CMK (cell line): ENCODE data around the gene RNF20.
"Not testable (repeated sequence)": the region's sequence is repeated elsewhere in the genome, so short reads cannot be mapped to it uniquely, and the experiment has no call there.

Source experiments
- DNase-seq: peaks from one replicate; pipeline ENCODE4 v3.0.0-alpha.2; 2010; ENCODE audit warnings: low read depth

The RNF20 gene

GRCh38 chr9:101587332-101588043 is 53.8 kb downstream of the RNF20 start:
- no peak for DNase-seq

- DNase-seq, result not testable (repeated sequence)
These were observed 56.4 kb downstream of the RNF20 start for GRCh38 chr9:101590074-101590473.

- no peak for DNase-seq
These were observed 57.2 kb downstream of the RNF20 start for GRCh38 chr9:101590901-101591300.

GRCh38 chr9:101591787-101592446 is 58.3 kb downstream of the RNF20 start:
- no peak for DNase-seq

- no peak for DNase-seq
These were observed 59.1 kb downstream of the RNF20 start for GRCh38 chr9:101592788-101593187.

GRCh38 chr9:101593345-101593744 is 59.7 kb downstream of the RNF20 start:
- DNase-seq, result no peak

- no peak for DNase-seq
These were observed 61.1 kb downstream of the RNF20 start, which contains the start of gene PPP3R2 for GRCh38 chr9:101594796-101595195. Gene PPP3R2, minus strand, starts transcription at chr9:101594969. Its CDS starts 48 bp downstream, at chr9:101594921.

GRCh38 chr9:101601904-101602765 is 68.5 kb downstream of the RNF20 start:
- DNase-seq, result no peak

- DNase-seq, result no peak
These were observed 70.6 kb downstream of the RNF20 start for GRCh38 chr9:101604296-101604695.

GRCh38 chr9:101605547-101605946 is 71.9 kb downstream of the RNF20 start:
- DNase-seq, result no peak
